PC-3 (cell line): Measurements from ENCODE around the gene WHAMM. TPM values are rescaled to one million over a fixed set of nuclear protein-coding genes. Genes with fewer than 3 reads are reported as not detected.

Source experiments
- ATAC-seq: fragments of 200-7000 bp; cut with Tn5 transposase; 2 replicates; pipeline ENCODE4 v1.9.1; 2020; ENCODE audit warnings: mild to moderate bottlenecking, moderate library complexity
- Bru-seq: library from RNA; stranded (reverse); fragments of 400-500 nt; gene quantifications from one replicate; lab custom pipeline; 2021; lab: Mats Ljungman, UMichigan
- BruChase-seq, 2 experiments: library from RNA; stranded (reverse); fragments of 400-500 nt; gene quantifications; one replicate each; lab custom pipeline; 2021; lab: Mats Ljungman, UMichigan
- BruUV-seq: library from RNA; stranded (reverse); fragments of 400-500 nt; replicated peaks from 2 replicates; lab custom pipeline; 2021; lab: Mats Ljungman, UMichigan
- CTCF ChIA-PET: fragments of 300-600 bp; sonication (Branson Sonifier 250); formaldehyde crosslinking; loops from one replicate; lab custom pipeline; 2022; ENCODE audit warnings: antibody characterized with exemption; lab: Charles Lee
- POLR2A ChIA-PET: fragments of 300-600 bp; sonication (Branson Sonifier 250); formaldehyde crosslinking; loops from one replicate; lab custom pipeline; 2022; ENCODE audit warnings: antibody characterized with exemption; ENCODE audit not compliant: unreplicated experiment; lab: Charles Lee
- DNase-seq: peaks from one replicate; pipeline ENCODE4 v3.0.0-alpha.2; 2015
- H2AFZ ChIP-seq: fragments of 300-600 bp; sonication (generic); 2 replicates; pipeline ENCODE4 v1.6.0; 2016; ENCODE audit warnings: antibody characterized with exemption, low read length
- H3F3A ChIP-seq: fragments of 300-600 bp; sonication (generic); one replicate; pipeline ENCODE4 v1.6.0; 2017; ENCODE audit warnings: antibody characterized with exemption, low read length, control low read depth, mild to moderate bottlenecking; ENCODE audit not compliant: unreplicated experiment
- H3K27ac ChIP-seq: fragments of 300-600 bp; sonication (generic); 2 replicates; pipeline ENCODE4 v1.5.1; 2016; ENCODE audit warnings: mild to moderate bottlenecking, low read length
- H3K27me3 ChIP-seq: fragments of 300-600 bp; sonication (generic); 2 replicates; pipeline ENCODE4 v1.6.1; 2016; ENCODE audit warnings: low read length, mixed read lengths
- H3K36me3 ChIP-seq: fragments of 300-600 bp; sonication (generic); 2 replicates; pipeline ENCODE4 v1.6.1; 2016; ENCODE audit warnings: low read depth, mixed run types, low read length, mixed read lengths
- H3K4me1 ChIP-seq: fragments of 300-600 bp; sonication (generic); 2 replicates; pipeline ENCODE4 v1.5.1; 2016; ENCODE audit warnings: low read length; ENCODE audit not compliant: insufficient read depth
- H3K4me2 ChIP-seq: fragments of 300-600 bp; sonication (generic); 2 replicates; pipeline ENCODE4 v1.6.0; 2016; ENCODE audit warnings: low read length
- H3K4me3 ChIP-seq: fragments of 300-600 bp; sonication (generic); 2 replicates; pipeline ENCODE4 v1.5.1; 2016; ENCODE audit warnings: mild to moderate bottlenecking, low read length, mixed read lengths
- H3K79me2 ChIP-seq: fragments of 300-600 bp; sonication (generic); 2 replicates; pipeline ENCODE4 v1.6.1; 2017; ENCODE audit warnings: low read length, mixed read lengths
- H3K9ac ChIP-seq: fragments of 300-600 bp; sonication (generic); 2 replicates; pipeline ENCODE4 v1.6.0; 2016; ENCODE audit warnings: mild to moderate bottlenecking, low read length
- H3K9me2 ChIP-seq: fragments of 300-600 bp; sonication (generic); replicated peaks from 2 replicates; pipeline ENCODE4 v1.6.1; 2016; ENCODE audit warnings: mixed run types, low read length, mixed read lengths
- H3K9me3 ChIP-seq: fragments of 300-600 bp; sonication (generic); 2 replicates; pipeline ENCODE4 v1.6.1; 2016; ENCODE audit warnings: low read length, mixed read lengths
- H4K20me1 ChIP-seq: fragments of 300-600 bp; sonication (generic); 2 replicates; pipeline ENCODE4 v1.6.1; 2016; ENCODE audit warnings: low read length, mixed read lengths
- EZH2 ChIP-seq: fragments of 300-600 bp; sonication (generic); IDR thresholded peaks from one replicate; pipeline ENCODE4 v1.6.1; 2017; ENCODE audit warnings: antibody characterized with exemption, mild to moderate bottlenecking, low read length; ENCODE audit not compliant: unreplicated experiment
- EZH2phosphoT487 ChIP-seq: fragments of 300-600 bp; sonication (generic); IDR thresholded peaks from 2 replicates; pipeline ENCODE4 v1.6.1; 2018; ENCODE audit warnings: mild to moderate bottlenecking, antibody characterized with exemption, low read length, borderline replicate concordance
- intact Hi-C: fragments of 100-400 bp; cut with micrococcal nuclease; formaldehyde crosslinking; loops from 2 replicates; pipeline ENCODE4 v1.9.0; 2023
- long read RNA-seq: library from polyadenylated mRNA; unstranded; transcript quantifications from one replicate; pipeline ENCODE4 v2.0.0, GENCODE V29; 2021; ENCODE audit not compliant: unreplicated experiment
- total RNA-seq: library from RNA; depleted of rRNA; stranded (reverse); fragments of >200 nt; gene quantifications from 2 replicates; pipeline ENCODE4 v1.2.3, GENCODE V29; 2014; rRNA removed
- TF ChIP-seq, protein P1 (sequence below): fragments of 300-600 bp; sonication (generic); conservative IDR thresholded peaks from 2 replicates; pipeline ENCODE4 v1.5.1; 2017; ENCODE audit warnings: antibody characterized with exemption, low read depth, mild to moderate bottlenecking, low read length

WHAMM gene, protein sequence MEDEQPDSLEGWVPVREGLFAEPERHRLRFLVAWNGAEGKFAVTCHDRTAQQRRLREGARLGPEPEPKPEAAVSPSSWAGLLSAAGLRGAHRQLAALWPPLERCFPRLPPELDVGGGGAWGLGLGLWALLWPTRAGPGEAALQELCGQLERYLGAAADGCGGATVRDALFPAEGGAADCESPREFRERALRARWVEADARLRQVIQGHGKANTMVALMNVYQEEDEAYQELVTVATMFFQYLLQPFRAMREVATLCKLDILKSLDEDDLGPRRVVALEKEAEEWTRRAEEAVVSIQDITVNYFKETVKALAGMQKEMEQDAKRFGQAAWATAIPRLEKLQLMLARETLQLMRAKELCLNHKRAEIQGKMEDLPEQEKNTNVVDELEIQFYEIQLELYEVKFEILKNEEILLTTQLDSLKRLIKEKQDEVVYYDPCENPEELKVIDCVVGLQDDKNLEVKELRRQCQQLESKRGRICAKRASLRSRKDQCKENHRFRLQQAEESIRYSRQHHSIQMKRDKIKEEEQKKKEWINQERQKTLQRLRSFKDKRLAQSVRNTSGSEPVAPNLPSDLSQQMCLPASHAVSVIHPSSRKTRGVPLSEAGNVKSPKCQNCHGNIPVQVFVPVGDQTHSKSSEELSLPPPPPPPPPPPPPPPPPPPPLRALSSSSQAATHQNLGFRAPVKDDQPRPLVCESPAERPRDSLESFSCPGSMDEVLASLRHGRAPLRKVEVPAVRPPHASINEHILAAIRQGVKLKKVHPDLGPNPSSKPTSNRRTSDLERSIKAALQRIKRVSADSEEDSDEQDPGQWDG
- total RNA-seq, result 4.5 and 4.6 TPM in 2 replicates
- Bru-seq, nascent RNA, result percentile 74 among the genes with signal in this experiment
- BruChase-seq, experiment 1, labeled RNA remaining after a 6-hour chase, result percentile 74 among the genes with signal in this experiment
- percentile 75 among the genes with signal in this experiment for BruChase-seq, experiment 2, labeled RNA remaining after a 2-hour chase
- long read RNA-seq, full-length matches to known transcripts, result 1 of 25 reads
- long read RNA-seq, partial matches to known transcripts, result 13 of 25 reads
- long read RNA-seq, other reads (novel, unspliced or antisense), result 11 of 25 reads

DNA sequence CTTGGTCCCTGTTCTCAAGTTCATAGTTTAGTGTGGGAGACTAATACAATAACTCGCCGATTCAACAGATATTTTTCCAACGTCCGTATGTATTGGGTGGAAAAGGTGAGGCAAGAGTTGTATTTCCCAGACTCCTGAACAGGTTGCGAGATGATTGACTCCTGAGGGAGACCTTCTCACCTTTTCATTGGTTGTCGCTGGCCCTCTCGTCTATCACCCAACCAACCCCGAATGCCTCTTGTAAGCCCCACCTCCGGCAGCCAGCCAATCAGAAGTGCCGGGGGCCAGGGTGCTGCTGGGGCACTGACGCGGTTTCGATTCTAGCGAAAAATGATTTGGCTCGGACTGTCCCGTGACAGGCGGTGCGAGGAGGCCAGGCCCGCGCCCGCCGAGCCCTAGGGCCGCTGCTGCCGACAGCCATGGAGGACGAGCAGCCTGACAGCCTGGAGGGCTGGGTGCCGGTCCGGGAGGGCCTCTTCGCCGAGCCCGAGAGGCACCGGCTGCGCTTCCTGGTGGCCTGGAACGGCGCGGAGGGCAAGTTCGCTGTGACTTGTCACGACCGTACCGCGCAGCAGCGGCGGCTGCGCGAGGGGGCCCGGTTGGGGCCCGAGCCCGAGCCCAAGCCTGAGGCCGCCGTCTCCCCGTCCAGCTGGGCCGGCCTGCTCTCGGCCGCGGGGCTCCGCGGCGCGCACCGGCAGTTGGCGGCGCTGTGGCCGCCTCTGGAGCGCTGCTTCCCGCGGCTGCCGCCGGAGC lies at the start of gene WHAMM:
WHAMM (plus strand) TSS at position 321 of the 753 bp plus-strand sequence; CDS start at position 420, 99 bp downstream.
- H3K36me3 ChIP-seq, result no peaks in the 10 kb centered on the region
- H3K9ac ChIP-seq, result peak within 1 kb of the TSS; percentile 89
- peak; percentile 98 for DNase-seq
- CTCF ChIA-PET, result no interaction called here
- BruUV-seq, result no TSS peak
- TF ChIP-seq, protein P1, sequence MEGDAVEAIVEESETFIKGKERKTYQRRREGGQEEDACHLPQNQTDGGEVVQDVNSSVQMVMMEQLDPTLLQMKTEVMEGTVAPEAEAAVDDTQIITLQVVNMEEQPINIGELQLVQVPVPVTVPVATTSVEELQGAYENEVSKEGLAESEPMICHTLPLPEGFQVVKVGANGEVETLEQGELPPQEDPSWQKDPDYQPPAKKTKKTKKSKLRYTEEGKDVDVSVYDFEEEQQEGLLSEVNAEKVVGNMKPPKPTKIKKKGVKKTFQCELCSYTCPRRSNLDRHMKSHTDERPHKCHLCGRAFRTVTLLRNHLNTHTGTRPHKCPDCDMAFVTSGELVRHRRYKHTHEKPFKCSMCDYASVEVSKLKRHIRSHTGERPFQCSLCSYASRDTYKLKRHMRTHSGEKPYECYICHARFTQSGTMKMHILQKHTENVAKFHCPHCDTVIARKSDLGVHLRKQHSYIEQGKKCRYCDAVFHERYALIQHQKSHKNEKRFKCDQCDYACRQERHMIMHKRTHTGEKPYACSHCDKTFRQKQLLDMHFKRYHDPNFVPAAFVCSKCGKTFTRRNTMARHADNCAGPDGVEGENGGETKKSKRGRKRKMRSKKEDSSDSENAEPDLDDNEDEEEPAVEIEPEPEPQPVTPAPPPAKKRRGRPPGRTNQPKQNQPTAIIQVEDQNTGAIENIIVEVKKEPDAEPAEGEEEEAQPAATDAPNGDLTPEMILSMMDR, result no peak
- TF ChIP-seq EZH2 (no peak), EZH2phosphoT487 (no peak)
- H3K9me2 ChIP-seq, result no peaks in the 10 kb centered on the region
- peak within 1 kb of the TSS; percentile 82 for H3K4me2 ChIP-seq
- H3F3A ChIP-seq, result no peaks in the 10 kb centered on the region
- H3K4me3 ChIP-seq, result peak within 1 kb of the TSS; percentile 90
- POLR2A ChIA-PET, result interaction anchor here (0.6 kb wide), 2 partner anchors 26 to 137 kb away, joined by 3 to 10 read pairs; no protein-coding TSS in a partner anchor
- peak within 1 kb of the TSS; percentile 75 for H3K27ac ChIP-seq
- no peaks in the 10 kb centered on the region for H3K9me3 ChIP-seq
- peak; percentile 89 for ATAC-seq
- peak within 1 kb of the TSS; percentile 86 for H2AFZ ChIP-seq
- no peaks in the 10 kb centered on the region for H3K27me3 ChIP-seq
- H3K79me2 ChIP-seq, result peaks cover 33% of the 10 kb centered on the region
- intact Hi-C loops, result loop anchor here (5.0 kb wide), 1 partner anchor 57 kb away; no protein-coding TSS in a partner anchor
- 0 out of 2 replicates have a peak, but pooled peaks cover 5% of the 10 kb centered on the region for H4K20me1 ChIP-seq
- H3K4me1 ChIP-seq, result peaks cover 16% of the 10 kb centered on the region

DNA sequence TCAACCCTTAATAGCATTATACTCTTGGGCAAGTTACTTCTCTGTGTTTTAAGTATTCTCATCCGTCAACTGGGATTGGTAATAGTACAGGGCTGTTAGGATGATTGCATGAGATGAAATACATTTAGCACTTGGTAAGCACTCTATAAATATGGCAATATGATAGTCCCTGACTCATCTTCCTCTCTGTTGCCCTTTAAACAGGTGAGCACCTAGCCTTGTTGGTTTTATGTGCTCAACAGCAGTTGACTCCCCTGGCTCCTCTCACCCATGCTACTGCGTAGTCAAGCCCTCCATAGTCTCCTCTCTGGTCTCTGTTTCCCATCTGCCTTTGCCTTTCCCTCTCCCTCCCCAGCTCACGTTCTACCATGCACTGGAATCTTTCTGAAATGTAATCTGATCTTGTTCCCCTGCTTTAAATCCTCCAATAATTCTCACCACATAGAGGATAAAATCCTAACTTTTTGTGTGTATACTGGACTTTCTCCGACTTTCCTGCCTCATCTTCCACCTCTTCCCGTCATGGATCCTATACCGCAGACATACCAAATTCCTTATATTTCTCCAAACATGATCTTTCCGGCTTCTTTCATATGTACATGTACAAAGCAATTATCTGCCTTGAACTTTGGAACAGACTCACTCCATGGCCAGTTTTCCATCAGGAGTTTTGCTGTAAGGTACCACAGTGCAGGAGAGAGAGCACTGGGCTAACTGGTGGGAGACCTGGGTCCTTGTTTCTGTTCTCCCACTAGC lies 45.9 kb upstream of the WHAMM start:
- H3F3A ChIP-seq, result no peaks in the 10 kb centered on the region
- POLR2A ChIA-PET, result interaction anchor here (0.5 kb wide), 1 partner anchor 438 kb away, joined by 3 read pairs; no protein-coding TSS in a partner anchor
- H4K20me1 ChIP-seq, result no peaks in the 10 kb centered on the region; the same call in 1 of the 2 replicates
- ATAC-seq (peak; percentile 74), DNase-seq (peak; percentile 58)
- no TSS peak for BruUV-seq
- TF ChIP-seq EZH2, result no peak
- TF ChIP-seq, protein P1, result no peak
- no peak for TF ChIP-seq EZH2phosphoT487
- H3K9me2 ChIP-seq, result no peaks in the 10 kb centered on the region
- H2AFZ ChIP-seq, result no peak overlapping the region
- H3K79me2 ChIP-seq, result no peaks in the 10 kb centered on the region
- intact Hi-C loops, result no loop called here
- no peak overlapping the region for H3K9ac ChIP-seq
- CTCF ChIA-PET, result no interaction called here
- no peaks in the 10 kb centered on the region for H3K27me3 ChIP-seq
- H3K4me1 ChIP-seq, result peaks cover 9% of the 10 kb centered on the region
- no peak overlapping the region for H3K27ac ChIP-seq
- H3K36me3 ChIP-seq, result peaks cover 11% of the 10 kb centered on the region; the same call in 1 of the 2 replicates
- H3K4me2 ChIP-seq, result no peak overlapping the region
- H3K4me3 ChIP-seq, result no peak overlapping the region
- H3K9me3 ChIP-seq, result no peaks in the 10 kb centered on the region
